WERI-Rb-1 (cell line): ENCODE data around the gene CLDN14.

Source experiments
- DNase-seq: peaks from one replicate; pipeline ENCODE4 v3.0.0-alpha.2; 2020
- H3K27ac ChIP-seq: fragments of 250-450 bp; sonication (Bioruptor Pico); 2 replicates; pipeline ENCODE4 v1.5.1; 2020; ENCODE audit warnings: mild to moderate bottlenecking, moderate library complexity
- H3K27me3 ChIP-seq: fragments of 250-450 bp; sonication (Bioruptor Pico); 2 replicates; pipeline ENCODE4 v1.5.1; 2021; ENCODE audit warnings: mild to moderate bottlenecking, low read depth, moderate library complexity; ENCODE audit not compliant: insufficient read depth, severe bottlenecking
- H3K36me3 ChIP-seq: fragments of 250-450 bp; sonication (Bioruptor Pico); 2 replicates; pipeline ENCODE4 v1.5.1; 2020; ENCODE audit warnings: mild to moderate bottlenecking, moderate library complexity
- H3K4me3 ChIP-seq: 2 replicates; pipeline ENCODE4 v1.5.1; 2011; ENCODE audit warnings: low read depth, mild to moderate bottlenecking, control low read depth, low read length
- H3K9me3 ChIP-seq: fragments of 250-450 bp; sonication (Bioruptor Pico); 2 replicates; pipeline ENCODE4 v1.5.1; 2021; ENCODE audit warnings: mild to moderate bottlenecking, moderate library complexity; ENCODE audit not compliant: severe bottlenecking
- TF ChIP-seq, protein P1 (sequence below): IDR thresholded peaks from 2 replicates; pipeline ENCODE4 v1.5.1; 2011; ENCODE audit warnings: low read depth, mild to moderate bottlenecking, control low read depth, inconsistent platforms, low read length

CLDN14 gene, protein sequence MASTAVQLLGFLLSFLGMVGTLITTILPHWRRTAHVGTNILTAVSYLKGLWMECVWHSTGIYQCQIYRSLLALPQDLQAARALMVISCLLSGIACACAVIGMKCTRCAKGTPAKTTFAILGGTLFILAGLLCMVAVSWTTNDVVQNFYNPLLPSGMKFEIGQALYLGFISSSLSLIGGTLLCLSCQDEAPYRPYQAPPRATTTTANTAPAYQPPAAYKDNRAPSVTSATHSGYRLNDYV

DNA sequence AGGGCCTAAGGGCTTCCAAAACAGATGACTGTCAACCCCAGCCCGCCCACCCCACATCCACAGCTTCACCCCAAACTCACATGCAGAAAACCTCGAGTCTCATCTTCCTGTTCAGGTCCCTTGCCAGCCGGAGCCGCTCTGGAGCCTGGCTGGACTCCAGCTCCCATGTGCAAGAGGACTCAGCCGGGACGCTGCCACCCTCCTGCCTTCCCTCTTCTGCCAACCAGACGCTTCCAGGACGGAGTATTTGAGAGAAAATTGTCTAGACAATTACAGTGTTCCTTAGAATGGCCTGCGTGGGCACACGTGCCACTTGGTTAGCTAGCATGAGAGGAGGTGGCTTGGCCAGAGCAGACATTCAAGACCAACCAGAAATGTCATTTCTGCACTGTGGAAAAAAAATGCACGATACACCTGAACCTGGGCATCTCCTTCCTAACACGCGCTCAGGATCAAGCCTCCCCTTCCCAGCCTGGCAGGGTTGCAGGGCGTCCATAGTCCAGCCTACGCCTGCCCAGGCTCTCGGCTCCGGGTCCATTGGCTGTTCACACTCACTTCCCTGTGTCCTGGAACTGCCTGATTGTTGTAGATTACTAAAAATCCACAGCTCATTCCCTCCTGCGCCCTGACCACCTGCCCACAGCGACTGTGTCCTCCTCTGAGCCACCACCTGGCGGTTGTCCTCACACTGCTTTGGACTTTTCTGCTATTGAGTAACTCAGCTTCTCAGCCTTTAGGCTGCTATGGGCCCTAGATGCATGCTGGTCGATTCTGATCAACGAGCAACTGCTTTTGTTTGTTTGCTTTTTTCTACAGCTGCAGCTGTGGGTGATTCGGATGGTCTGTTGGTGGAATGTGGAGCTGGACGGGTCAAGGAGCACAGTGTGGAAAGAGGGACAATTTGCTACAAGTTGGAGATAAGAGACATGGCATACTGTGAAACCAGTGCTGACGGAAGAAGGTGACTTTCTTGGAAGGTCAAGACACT, at the start of gene CLDN14:
TSS of gene CLDN14 (minus strand) at position 708 of the 988 bp plus-strand sequence. CDS start 18,427 bp downstream, outside the sequence.
- no peak within 1 kb of the TSS for H3K4me3 ChIP-seq
- DNase-seq: peak; percentile 29
- no peaks in the 10 kb centered on the region for H3K36me3 ChIP-seq
- H3K27me3 ChIP-seq: no peaks in the 10 kb centered on the region
- no peaks in the 10 kb centered on the region for H3K9me3 ChIP-seq
- TF ChIP-seq, protein P1, sequence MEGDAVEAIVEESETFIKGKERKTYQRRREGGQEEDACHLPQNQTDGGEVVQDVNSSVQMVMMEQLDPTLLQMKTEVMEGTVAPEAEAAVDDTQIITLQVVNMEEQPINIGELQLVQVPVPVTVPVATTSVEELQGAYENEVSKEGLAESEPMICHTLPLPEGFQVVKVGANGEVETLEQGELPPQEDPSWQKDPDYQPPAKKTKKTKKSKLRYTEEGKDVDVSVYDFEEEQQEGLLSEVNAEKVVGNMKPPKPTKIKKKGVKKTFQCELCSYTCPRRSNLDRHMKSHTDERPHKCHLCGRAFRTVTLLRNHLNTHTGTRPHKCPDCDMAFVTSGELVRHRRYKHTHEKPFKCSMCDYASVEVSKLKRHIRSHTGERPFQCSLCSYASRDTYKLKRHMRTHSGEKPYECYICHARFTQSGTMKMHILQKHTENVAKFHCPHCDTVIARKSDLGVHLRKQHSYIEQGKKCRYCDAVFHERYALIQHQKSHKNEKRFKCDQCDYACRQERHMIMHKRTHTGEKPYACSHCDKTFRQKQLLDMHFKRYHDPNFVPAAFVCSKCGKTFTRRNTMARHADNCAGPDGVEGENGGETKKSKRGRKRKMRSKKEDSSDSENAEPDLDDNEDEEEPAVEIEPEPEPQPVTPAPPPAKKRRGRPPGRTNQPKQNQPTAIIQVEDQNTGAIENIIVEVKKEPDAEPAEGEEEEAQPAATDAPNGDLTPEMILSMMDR: no peak
- H3K27ac ChIP-seq: no peak within 1 kb of the TSS

DNA sequence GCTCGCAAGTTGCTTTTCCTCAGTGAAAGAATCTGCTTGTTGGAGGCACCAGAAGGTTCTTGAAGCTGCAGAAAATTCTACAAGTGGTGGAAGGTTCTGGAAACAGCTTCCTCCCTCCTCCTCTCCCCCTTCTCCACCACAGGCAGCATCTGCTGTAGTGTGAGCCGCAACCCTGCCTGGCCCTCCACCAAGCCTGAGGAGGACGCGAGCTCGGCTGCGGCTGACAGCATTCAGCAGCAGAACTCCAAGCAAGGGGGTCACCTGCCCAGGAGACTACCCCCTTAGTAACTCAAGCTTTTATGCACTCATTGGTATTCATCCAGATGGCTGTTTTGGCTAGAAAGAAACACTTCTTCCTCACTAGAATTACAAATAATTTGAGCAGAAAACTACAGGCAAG, 48.8 kb upstream of the CLDN14 start:
- Histone ChIP-seq H3K9me3 (no peaks in the 10 kb centered on the region), H3K27ac (no peak overlapping the region), H3K36me3 (no peaks in the 10 kb centered on the region), H3K4me3 (no peak overlapping the region), H3K27me3 (no peaks in the 10 kb centered on the region)
- DNase-seq: no peak
- TF ChIP-seq, protein P1: no peak

DNA sequence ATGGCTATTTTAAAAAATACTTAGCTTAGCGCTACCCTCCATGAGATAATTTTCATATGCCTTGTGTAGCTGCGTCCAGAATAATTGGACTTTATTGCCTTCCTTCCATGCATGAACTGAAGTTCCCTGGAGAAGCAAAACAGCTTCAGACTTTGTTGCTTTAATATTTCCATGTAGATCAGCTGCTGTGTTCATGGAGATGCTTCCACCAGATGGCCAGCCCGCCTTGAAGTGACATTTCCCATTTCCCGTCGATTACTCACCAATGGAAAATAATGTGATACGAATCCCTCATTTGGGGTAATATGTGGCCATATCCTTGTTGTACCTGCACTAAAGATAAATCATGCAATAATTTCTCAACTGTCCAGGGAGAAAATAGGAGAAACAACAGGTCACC, 47.4 kb upstream of the CLDN14 start:
- Histone ChIP-seq H3K9me3 (no peaks in the 10 kb centered on the region), H3K27ac (no peak overlapping the region), H3K4me3 (no peak overlapping the region), H3K36me3 (no peaks in the 10 kb centered on the region), H3K27me3 (no peaks in the 10 kb centered on the region)
- no peak for DNase-seq
- TF ChIP-seq, protein P1: no peak

DNA sequence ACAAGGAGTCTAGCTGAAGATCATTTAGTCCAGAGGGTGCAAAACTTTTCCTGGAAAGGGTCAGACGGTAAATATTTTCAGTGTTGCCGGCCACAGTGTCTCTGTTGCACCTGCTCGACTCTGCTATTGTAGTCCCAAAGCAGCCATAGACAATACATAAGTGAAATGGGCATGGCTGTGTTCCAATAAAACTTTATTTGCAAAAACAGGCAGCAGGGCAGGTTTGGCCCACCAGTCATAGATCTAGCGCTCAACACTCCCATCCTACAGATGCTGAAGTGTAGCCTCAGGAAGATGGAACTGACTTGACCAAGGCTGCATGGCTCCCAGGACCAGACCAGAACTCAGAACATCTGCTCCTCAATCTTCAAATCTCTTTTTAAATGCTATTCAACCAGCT, 46.2 kb upstream of the CLDN14 start:
- H3K4me3 ChIP-seq: no peak overlapping the region
- H3K27me3 ChIP-seq: no peaks in the 10 kb centered on the region
- H3K9me3 ChIP-seq: no peaks in the 10 kb centered on the region
- no peaks in the 10 kb centered on the region for H3K36me3 ChIP-seq
- no peak overlapping the region for H3K27ac ChIP-seq
- TF ChIP-seq, protein P1: no peak
- no peak for DNase-seq

DNA sequence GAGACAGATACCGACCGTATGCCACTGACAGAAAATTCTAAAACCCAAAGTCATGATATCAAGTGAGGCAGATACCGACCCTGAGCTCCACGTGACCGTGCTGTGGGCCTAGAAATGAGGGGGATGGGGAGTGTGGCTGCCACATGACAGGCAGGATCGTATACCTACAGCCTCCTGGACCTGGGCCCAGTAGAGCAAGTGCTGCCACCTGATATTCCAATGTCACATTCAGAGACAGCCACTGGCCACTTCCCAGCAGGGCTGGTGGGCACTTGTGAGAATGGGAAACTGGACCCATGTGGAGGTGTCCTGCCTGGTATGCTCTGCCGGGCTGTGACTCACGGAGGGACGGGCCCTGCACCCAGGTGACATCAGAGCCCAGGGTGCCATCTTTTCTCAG, 44.6 kb upstream of the CLDN14 start:
- TF ChIP-seq, protein P1: no peak
- H3K27ac ChIP-seq: no peak overlapping the region
- no peaks in the 10 kb centered on the region for H3K27me3 ChIP-seq
- no peak overlapping the region for H3K4me3 ChIP-seq
- DNase-seq: no peak
- no peaks in the 10 kb centered on the region for H3K9me3 ChIP-seq
- no peaks in the 10 kb centered on the region for H3K36me3 ChIP-seq
